K562 (cell line): ENCODE measurements around the gene AMIGO1. TPM values are rescaled to one million over a fixed set of nuclear protein-coding genes. Genes with fewer than 3 reads are reported as not detected.

Source experiments
- ATAC-seq: fragments of 200-7000 bp; cut with Tn5 transposase; 3 replicates; pipeline ENCODE4 v1.9.1; 2020; ENCODE audit warnings: moderate library complexity
- BruUV-seq: library from RNA; stranded (reverse); fragments of 400-500 nt; replicated peaks from 2 replicates; lab custom pipeline; 2021; lab: Mats Ljungman, UMichigan
- CTCF ChIA-PET: fragments of 300-600 bp; formaldehyde crosslinking; extraction: SDS; loops from one replicate; lab custom pipeline; 2021; ENCODE audit warnings: low intra/inter-chr PET ratio; lab: Yijun Ruan, JAX
- POLR2A ChIA-PET: fragments of 300-600, 350-650 bp; sonication (Branson Sonifier 250); formaldehyde crosslinking; extraction: SDS; loops from one replicate; lab custom pipeline; 2021; ENCODE audit warnings: antibody characterized with exemption, inconsistent platforms; lab: Yijun Ruan, JAX
- DNase-seq, 4 experiments: peaks; one replicate each; pipeline versions ENCODE4 v3.0.0 to v3.0.0-alpha.2; 2011 to 2018; ENCODE audit warnings: low spot score in 3 of 4, mixed read lengths in 3 of 4; ENCODE audit errors: extremely low read depth in 1 of 4
- FAIRE-seq: peaks from 2 replicates; lab custom pipeline; 2011; peaks lifted over from hg19 to GRCh38; lab: Jason Lieb, UNC
- H2AFZ ChIP-seq: 2 replicates; pipeline ENCODE4 v1.6.0; 2011; ENCODE audit warnings: low read depth, low read length, control low read depth, inconsistent platforms
- H3K27ac ChIP-seq: fragments of 200-600 bp; 3 replicates; pipeline ENCODE4 v1.8.0; 2011; ENCODE audit warnings: low read depth, mild to moderate bottlenecking, control low read depth, inconsistent platforms, low read length, moderate library complexity, mixed read lengths; ENCODE audit errors: extremely low read depth
- H3K27me3 ChIP-seq, 2 experiments: fragments of 300-600 bp in 1 of 2; 2 replicates in 1 of 2; 3 replicates in 1 of 2; pipeline versions ENCODE4 v1.6.0 to v1.8.0; 2011; ENCODE audit warnings: inconsistent platforms in 2 of 2, low read length in 2 of 2, mild to moderate bottlenecking in 1 of 2, mixed read lengths in 1 of 2, moderate library complexity in 1 of 2; ENCODE audit not compliant: control insufficient read depth in 2 of 2, insufficient read depth in 2 of 2
- H3K36me3 ChIP-seq: fragments of 300-600 bp; 3 replicates; pipeline ENCODE4 v1.8.0; 2011; ENCODE audit warnings: mild to moderate bottlenecking, low read length, inconsistent platforms; ENCODE audit not compliant: control insufficient read depth, insufficient read depth
- H3K4me1 ChIP-seq, 2 experiments: fragments of 200-600 bp in 1 of 2; replicated peaks in 1 of 2; 2 replicates in 1 of 2; 3 replicates in 1 of 2; pipeline versions ENCODE4 v1.5.1 to v1.8.0; 2011; ENCODE audit warnings: inconsistent platforms in 2 of 2, low read length in 2 of 2, mild to moderate bottlenecking in 1 of 2, mixed read lengths in 1 of 2, moderate library complexity in 1 of 2; ENCODE audit not compliant: control insufficient read depth in 2 of 2, insufficient read depth in 2 of 2
- H3K4me2 ChIP-seq: 2 replicates; pipeline ENCODE4 v1.6.1; 2011; ENCODE audit warnings: low read length, control low read depth, inconsistent platforms, mixed read lengths; ENCODE audit not compliant: insufficient read depth
- H3K4me3 ChIP-seq: fragments of 200-600 bp; sonication (generic), shearing (Covaris generic); 2 replicates; pipeline ENCODE4 v1.5.1; 2016; ENCODE audit warnings: control low read depth, inconsistent platforms
- H3K79me2 ChIP-seq: fragments of 200-600 bp; 3 replicates; pipeline ENCODE4 v1.8.0; 2011; ENCODE audit warnings: low read length, inconsistent platforms; ENCODE audit not compliant: control insufficient read depth, insufficient read depth
- H3K9ac ChIP-seq, 2 experiments: 2 replicates each; pipeline versions ENCODE4 v1.6.0 to v1.6.1; 2011; ENCODE audit warnings: low read depth in 2 of 2, low read length in 2 of 2, control low read depth in 1 of 2, inconsistent platforms in 1 of 2, mild to moderate bottlenecking in 1 of 2, mixed read lengths in 1 of 2; ENCODE audit not compliant: insufficient read depth in 1 of 2
- H3K9me1 ChIP-seq: one replicate; pipeline ENCODE4 v1.6.0; 2011; ENCODE audit warnings: inconsistent platforms, mild to moderate bottlenecking, low read length, moderate library complexity; ENCODE audit not compliant: control insufficient read depth, insufficient read depth
- H3K9me3 ChIP-seq: replicated peaks from 2 replicates; pipeline ENCODE4 v1.5.1; 2011; ENCODE audit warnings: low read depth, low read length, inconsistent platforms; ENCODE audit not compliant: control insufficient read depth, insufficient read depth
- H4K20me1 ChIP-seq: replicated peaks from 2 replicates; pipeline ENCODE4 v1.6.1; 2011; ENCODE audit warnings: low read length, inconsistent platforms, mixed read lengths; ENCODE audit not compliant: control insufficient read depth, insufficient read depth
- CBX2 ChIP-seq: fragments of 200-600 bp; sonication (generic); IDR thresholded peaks from one replicate; pipeline ENCODE4 v1.6.1; 2012; ENCODE audit warnings: mild to moderate bottlenecking, low read length, inconsistent platforms; ENCODE audit not compliant: insufficient read depth, poor library complexity, severe bottlenecking
- GABPB2 ChIP-seq: fragments of 250-450 bp; sonication (Bioruptor Pico); conservative IDR thresholded peaks from 2 replicates; pipeline ENCODE4 v1.5.1; 2021; ENCODE audit warnings: mild to moderate bottlenecking
- ZNF277 ChIP-seq: fragments of 250-450 bp; sonication (Bioruptor Pico); IDR thresholded peaks from 2 replicates; pipeline ENCODE4 v1.8.0; 2022; ENCODE audit warnings: inconsistent platforms, mild to moderate bottlenecking, moderate library complexity, borderline replicate concordance
- WGBS: fragments of 100-300 bp; shearing (Covaris generic); methylation state at CpG from one replicate; pipeline ENCODE4 v1.1.6; 2016; ENCODE audit warnings: low coverage, mixed read lengths; ENCODE audit not compliant: insufficient coverage; ENCODE audit errors: missing lambda C conversion rate; 5-methylcytosine and 5-hydroxymethylcytosine counted together
- in situ Hi-C: fragments of 300-500 bp; cut with MboI; formaldehyde crosslinking; loops from 4 replicates; pipeline ENCODE4 v1.15.0; 2018; ENCODE audit warnings: inconsistent platforms, mixed read lengths
- intact Hi-C: fragments of 100-400 bp; cut with micrococcal nuclease; formaldehyde crosslinking; loops from 2 replicates; pipeline ENCODE4 v1.14.2; 2022
- polyA plus RNA-seq, 8 experiments: library from polyadenylated mRNA; depleted of rRNA in 4 of 8; stranded (reverse) in 5 of 8; unstranded in 3 of 8; fragments of >200 nt; fragmentation: Nextera tagmentation in 2 of 8; fragmentation: Illumina TruSeq in 1 of 8; extraction: Ambion mirVana in 2 of 8; extraction: Trizol in 1 of 8; gene quantifications; 2 replicates each; pipeline versions ENCODE4 v1.2.1 to v1.2.3, GENCODE V29; 2011 to 2014; ENCODE audit warnings: inconsistent platforms in 1 of 8, missing spikeins in 1 of 8
- total RNA-seq, 7 experiments: library from RNA; depleted of rRNA in 6 of 7; stranded (reverse); fragments of >200 nt in 6 of 7; fragmentation: Illumina TruSeq in 2 of 7; extraction: Trizol in 2 of 7; gene quantifications; 2 replicates each; pipeline versions ENCODE4 v1.2.1 to v1.2.3, GENCODE V29; 2011 to 2021; ENCODE audit warnings: low replicate concordance in 1 of 7

AMIGO1 gene
- total and polyA plus RNA-seq, 9 of the 15 experiments (the other 6 are each of a cell fraction or from before 2014, with no cell fraction given): 0.24 to 1.0 (median 0.54) TPM

GRCh38 chr1:109468061-109468460 is 41.5 kb downstream of the AMIGO1 start:
- Histone ChIP-seq H3K9me1 (no peaks in the 10 kb centered on the region), H3K4me3 (no peak overlapping the region), H4K20me1 (no peaks in the 10 kb centered on the region; the same call in 1 of the 2 replicates), H3K4me2 (no peak overlapping the region), H3K9ac (no peak overlapping the region), H2AFZ (no peak overlapping the region), H3K4me1 (peaks cover 0 to 11% of the 10 kb centered on the region in 2 experiments; a peak in 3 of 5 replicates), H3K9me3 (no peaks in the 10 kb centered on the region), H3K27ac (no peak overlapping the region), H3K79me2 (no peaks in the 10 kb centered on the region), H3K27me3 (peaks cover 60 to 67% of the 10 kb centered on the region in 2 experiments), H3K36me3 (no peaks in the 10 kb centered on the region)
- no peak for TF ChIP-seq ZNF277 (CRISPR knock-in tag)
- TF ChIP-seq GABPB2 (CRISPR knock-in tag): no peak
- peak; percentile 17 for TF ChIP-seq CBX2
- 6% methylated on average over 1 of the region's 1 CpG for WGBS
- ChIA-PET POLR2A (interaction anchor here (0.6 to 2.4 kb wide), 4 partner anchors 10 to 22 kb away, joined by 3 to 6 read pairs (median 4); no protein-coding TSS in a partner anchor), CTCF (no interaction called here)
- intact Hi-C loops (no loop called here), in situ Hi-C loops (no loop called here)
- FAIRE-seq (no peak), DNase-seq (peak in 1 of 4 experiments; percentile 8), ATAC-seq (no peak)
- no TSS peak for BruUV-seq

- in situ Hi-C loops (no loop called here), intact Hi-C loops (no loop called here)
- ATAC-seq (no peak), DNase-seq (peak in 1 of 4 experiments; percentile 16), FAIRE-seq (no peak)
- BruUV-seq: no TSS peak
- peaks cover 61 to 62% of the 10 kb centered on the region in 2 experiments for H3K27me3 ChIP-seq
- H3K4me3 ChIP-seq: no peak overlapping the region
- H3K36me3 ChIP-seq: no peaks in the 10 kb centered on the region
- no peak overlapping the region for H3K4me2 ChIP-seq
- ChIA-PET POLR2A (no interaction called here), CTCF (no interaction called here)
- WGBS: 22% methylated on average over 16 of the region's 23 CpGs
- H4K20me1 ChIP-seq: no peaks in the 10 kb centered on the region; the same call in 1 of the 2 replicates
- H3K27ac ChIP-seq: no peak overlapping the region
- no peaks in the 10 kb centered on the region for H3K79me2 ChIP-seq
- H3K9me3 ChIP-seq: no peaks in the 10 kb centered on the region
- peaks cover 0 to 11% of the 10 kb centered on the region in 2 experiments; a peak in 3 of 5 replicates for H3K4me1 ChIP-seq
- H3K9me1 ChIP-seq: no peaks in the 10 kb centered on the region
- H3K9ac ChIP-seq: no peak overlapping the region
- H2AFZ ChIP-seq: no peak overlapping the region
These were observed 42.2 kb downstream of the AMIGO1 start for GRCh38 chr1:109467301-109467777.
